Ishikawa (cell line): ENCODE measurements around the gene CARD9.

Experiments
- EP300 ChIP-seq: IDR thresholded peaks from 2 replicates; pipeline ENCODE4 v1.6.1; 2012; ENCODE audit warnings: borderline replicate concordance
- FOXM1 ChIP-seq: IDR thresholded peaks from 2 replicates; pipeline ENCODE4 v1.6.1; 2012; ENCODE audit warnings: low read depth, borderline replicate concordance
- NFIC ChIP-seq: IDR thresholded peaks from 2 replicates; pipeline ENCODE4 v1.6.1; 2012
- TCF12 ChIP-seq: IDR thresholded peaks from 2 replicates; pipeline ENCODE4 v1.6.1; 2012; ENCODE audit warnings: low read depth
- TF ChIP-seq, protein P1 (sequence below): IDR thresholded peaks from 2 replicates; pipeline ENCODE4 v1.6.1; 2012
- TF ChIP-seq, protein P2 (sequence below): IDR thresholded peaks from 2 replicates; pipeline ENCODE4 v1.6.1; 2012; ENCODE audit warnings: low read depth, mild to moderate bottlenecking

DNA sequence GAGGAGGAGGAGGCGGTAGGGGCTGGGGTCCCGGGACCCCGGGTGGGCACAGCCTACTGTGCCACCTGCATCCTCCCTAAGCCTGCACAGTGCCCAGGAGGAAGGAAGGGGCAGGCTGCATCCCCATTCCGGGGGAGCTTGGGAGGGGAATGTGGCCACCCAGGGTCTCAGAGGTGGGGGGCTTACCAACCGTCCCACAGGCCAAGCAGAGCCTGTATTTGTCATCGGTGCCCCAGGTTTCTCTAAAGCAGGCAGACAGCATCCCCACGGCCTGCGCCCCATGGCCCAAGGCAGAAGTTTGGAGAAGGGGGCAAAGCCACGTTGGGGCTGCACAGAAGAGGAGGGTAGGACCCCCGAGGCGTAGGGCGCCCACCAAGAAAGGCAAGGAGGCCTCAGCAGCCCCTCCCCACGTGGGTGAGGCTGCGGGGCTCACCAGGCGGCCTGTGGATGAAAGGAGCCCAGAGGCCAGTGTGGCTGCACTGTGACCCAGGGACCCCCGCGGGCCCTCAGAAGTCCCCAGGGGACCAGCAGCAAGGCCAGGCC lies 46.6 kb downstream of the CARD9 start:
- TF ChIP-seq TCF12 (no peak), EP300 (no peak), NFIC (no peak), FOXM1 (no peak)
- TF ChIP-seq, protein P1, sequence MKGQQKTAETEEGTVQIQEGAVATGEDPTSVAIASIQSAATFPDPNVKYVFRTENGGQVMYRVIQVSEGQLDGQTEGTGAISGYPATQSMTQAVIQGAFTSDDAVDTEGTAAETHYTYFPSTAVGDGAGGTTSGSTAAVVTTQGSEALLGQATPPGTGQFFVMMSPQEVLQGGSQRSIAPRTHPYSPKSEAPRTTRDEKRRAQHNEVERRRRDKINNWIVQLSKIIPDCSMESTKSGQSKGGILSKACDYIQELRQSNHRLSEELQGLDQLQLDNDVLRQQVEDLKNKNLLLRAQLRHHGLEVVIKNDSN: no peak
- TF ChIP-seq, protein P2, sequence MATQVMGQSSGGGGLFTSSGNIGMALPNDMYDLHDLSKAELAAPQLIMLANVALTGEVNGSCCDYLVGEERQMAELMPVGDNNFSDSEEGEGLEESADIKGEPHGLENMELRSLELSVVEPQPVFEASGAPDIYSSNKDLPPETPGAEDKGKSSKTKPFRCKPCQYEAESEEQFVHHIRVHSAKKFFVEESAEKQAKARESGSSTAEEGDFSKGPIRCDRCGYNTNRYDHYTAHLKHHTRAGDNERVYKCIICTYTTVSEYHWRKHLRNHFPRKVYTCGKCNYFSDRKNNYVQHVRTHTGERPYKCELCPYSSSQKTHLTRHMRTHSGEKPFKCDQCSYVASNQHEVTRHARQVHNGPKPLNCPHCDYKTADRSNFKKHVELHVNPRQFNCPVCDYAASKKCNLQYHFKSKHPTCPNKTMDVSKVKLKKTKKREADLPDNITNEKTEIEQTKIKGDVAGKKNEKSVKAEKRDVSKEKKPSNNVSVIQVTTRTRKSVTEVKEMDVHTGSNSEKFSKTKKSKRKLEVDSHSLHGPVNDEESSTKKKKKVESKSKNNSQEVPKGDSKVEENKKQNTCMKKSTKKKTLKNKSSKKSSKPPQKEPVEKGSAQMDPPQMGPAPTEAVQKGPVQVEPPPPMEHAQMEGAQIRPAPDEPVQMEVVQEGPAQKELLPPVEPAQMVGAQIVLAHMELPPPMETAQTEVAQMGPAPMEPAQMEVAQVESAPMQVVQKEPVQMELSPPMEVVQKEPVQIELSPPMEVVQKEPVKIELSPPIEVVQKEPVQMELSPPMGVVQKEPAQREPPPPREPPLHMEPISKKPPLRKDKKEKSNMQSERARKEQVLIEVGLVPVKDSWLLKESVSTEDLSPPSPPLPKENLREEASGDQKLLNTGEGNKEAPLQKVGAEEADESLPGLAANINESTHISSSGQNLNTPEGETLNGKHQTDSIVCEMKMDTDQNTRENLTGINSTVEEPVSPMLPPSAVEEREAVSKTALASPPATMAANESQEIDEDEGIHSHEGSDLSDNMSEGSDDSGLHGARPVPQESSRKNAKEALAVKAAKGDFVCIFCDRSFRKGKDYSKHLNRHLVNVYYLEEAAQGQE: no peak
